ENCODE data around the gene GPBP1. TPM values are rescaled to one million over a fixed set of nuclear protein-coding genes. Genes with fewer than 3 reads are reported as not detected.
"Not testable (repeated sequence)": the region's sequence is repeated elsewhere in the genome, so short reads cannot be mapped to it uniquely, and the experiment has no call there.

Gene GPBP1, protein sequence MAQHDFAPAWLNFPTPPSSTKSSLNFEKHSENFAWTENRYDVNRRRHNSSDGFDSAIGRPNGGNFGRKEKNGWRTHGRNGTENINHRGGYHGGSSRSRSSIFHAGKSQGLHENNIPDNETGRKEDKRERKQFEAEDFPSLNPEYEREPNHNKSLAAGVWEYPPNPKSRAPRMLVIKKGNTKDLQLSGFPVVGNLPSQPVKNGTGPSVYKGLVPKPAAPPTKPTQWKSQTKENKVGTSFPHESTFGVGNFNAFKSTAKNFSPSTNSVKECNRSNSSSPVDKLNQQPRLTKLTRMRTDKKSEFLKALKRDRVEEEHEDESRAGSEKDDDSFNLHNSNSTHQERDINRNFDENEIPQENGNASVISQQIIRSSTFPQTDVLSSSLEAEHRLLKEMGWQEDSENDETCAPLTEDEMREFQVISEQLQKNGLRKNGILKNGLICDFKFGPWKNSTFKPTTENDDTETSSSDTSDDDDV
- total RNA-seq = 10 to 100 TPM; 51.3 to 63.2 TPM
- long read RNA-seq, full-length matches to known transcripts = 45 of 78 reads
- long read RNA-seq, partial matches to known transcripts = 6 of 78 reads
- long read RNA-seq, other reads (novel, unspliced or antisense) = 27 of 78 reads

DNA sequence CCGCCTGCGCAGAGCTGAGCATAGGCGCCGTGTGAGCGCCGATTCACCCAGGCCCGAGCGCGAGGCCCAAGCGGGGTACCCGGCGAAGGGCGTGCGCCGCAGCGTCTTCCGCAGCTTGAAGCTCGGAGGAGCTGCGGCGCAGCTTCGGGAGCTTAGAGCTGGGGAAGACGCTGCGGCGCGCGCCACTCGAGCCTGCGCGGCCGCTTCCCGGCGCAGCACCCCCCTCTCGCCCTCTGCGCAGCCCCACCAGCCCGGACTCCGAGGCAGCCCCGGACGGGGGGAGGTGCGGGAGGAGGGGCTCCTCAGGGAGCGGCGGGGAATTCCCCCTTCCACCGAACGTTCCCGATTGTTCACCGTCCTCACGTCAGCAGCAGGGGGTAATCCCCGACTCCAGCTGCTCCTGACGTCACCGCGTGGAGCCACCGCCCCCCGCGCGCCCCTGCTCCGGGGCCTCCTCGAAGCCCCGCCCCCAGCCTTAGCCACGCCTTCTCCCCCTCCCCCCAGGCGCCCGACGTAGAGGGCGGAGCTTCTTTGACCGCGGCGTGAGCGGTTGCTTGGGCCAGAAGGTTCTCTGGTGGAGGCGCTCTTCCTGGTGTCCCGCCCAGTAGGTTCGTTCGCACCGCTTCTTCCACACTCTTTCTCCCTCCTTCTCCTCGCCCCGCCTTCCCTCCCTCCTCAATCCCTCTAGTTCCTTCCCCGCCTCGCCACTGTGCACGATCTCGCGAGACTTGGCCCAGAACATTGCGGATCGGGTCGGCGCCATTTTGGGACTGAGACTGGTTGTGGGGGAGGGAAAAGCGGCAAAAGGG is at the start of gene GPBP1:
TSS of gene GPBP1 (plus strand) at position 741 of the 809 bp plus-strand sequence. CDS start 40,072 bp downstream, outside the sequence.
- peak; percentile 82 for ATAC-seq
- intact Hi-C loops (cut with DNase I, micrococcal nuclease) = no loop called here
- peak; percentile 99 for DNase-seq

DNA sequence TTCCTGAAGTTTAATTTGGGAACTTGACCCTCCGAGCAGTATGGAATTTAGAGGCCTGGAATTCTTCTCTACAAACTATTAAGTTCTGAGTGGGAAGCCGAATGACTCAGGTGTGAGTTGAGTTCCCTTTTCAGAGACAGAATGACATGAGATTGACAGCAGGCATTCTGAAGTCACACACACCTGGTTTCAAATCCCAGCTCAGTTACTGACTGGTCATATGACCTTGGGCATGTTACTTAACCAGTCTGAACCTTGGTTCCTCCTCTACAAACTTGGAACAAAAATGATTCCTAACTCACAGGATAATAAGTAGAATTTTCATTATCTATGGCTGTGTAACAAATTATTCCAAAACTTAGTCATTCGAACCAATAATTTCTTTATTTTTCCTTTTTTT is 45.5 kb upstream of the GPBP1 start:
- intact Hi-C loops (cut with DNase I, micrococcal nuclease) = no loop called here
- no peak for ATAC-seq
- DNase-seq = no peak

DNA sequence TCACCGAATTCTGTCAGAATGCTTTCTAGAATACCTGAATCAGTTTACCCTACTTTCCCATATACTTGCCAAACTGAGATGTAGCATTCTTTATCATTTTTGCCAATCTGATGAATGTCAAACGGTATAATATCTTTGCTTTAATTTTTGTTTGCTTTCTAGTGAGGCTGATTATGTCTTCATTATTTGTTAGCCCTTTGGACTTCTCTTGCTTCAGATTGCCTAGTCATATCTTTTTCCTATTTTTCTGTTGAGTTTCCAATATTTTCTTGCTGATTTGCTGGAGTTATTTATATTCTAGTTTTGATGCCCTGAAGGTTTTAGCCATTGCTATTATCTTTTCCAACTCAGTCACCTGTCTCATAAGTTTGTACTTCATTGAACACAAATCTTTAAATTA is 40.3 kb upstream of the GPBP1 start:
- DNase-seq (no peak), ATAC-seq (no peak)
- intact Hi-C loops (cut with DNase I, micrococcal nuclease) = no loop called here

DNA sequence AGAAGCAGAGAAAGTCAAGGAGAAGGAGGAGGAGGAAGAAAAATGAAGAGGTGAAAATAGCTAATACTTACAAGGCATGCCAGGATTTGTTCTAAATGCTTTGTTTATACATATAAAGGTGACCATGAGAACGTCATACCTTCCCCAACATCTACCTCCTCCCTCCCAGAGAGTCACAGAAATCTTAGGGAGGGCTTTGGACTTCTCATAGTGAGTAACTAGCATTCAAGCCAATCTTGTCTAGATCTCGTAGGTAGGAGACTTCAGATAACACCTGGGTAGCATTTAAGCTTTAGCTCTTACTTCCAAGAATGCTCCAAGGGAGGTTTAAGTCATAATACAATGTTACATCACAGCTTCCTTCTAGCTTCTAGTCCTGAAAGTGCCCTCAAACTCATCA is 36.5 kb upstream of the GPBP1 start:
- DNase-seq (no peak), ATAC-seq (peak; percentile 30)
- intact Hi-C loops (cut with DNase I, micrococcal nuclease) = no loop called here

DNA sequence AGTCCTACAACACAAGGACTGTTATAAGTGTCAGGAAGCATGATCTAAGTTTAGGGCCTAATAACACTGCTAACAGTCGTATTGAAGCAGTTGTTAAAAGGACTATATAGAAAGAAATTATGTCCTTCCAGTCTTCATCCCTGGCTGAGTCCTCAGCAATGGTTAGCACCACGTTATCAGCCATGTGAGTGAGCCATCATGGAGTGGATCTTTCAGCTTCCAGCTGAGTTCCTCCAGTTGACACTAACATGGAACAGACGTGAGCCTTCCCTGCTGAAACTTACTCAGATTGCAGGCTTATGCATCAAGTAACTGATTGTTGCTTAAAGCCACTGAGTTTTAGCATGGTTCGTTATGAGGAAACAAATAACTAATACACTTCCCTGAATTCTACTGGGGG is 21.5 kb upstream of the GPBP1 start:
- intact Hi-C loops (cut with DNase I, micrococcal nuclease) = no loop called here
- DNase-seq = no peak
- no peak for ATAC-seq

DNA sequence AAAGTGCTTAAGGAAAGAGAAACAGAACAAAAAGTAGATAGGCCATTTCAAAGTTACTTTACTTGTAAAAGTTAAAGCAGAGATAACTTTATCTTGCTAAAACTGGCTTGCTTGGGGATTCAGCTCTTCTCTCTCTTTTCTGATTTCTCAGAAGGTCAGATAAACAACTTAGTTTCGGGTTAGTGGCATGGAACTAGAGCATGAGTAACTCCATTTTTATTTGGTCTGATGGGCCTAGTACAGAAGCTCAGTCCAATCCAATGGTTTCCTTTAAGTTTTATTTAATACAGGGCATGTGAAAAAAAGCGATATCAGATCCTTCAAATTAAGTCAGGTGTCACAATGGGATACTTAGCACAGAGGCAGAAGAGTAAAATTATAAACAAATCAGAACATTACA is 18.8 kb upstream of the GPBP1 start:
- no peak for DNase-seq
- ATAC-seq = no peak
- intact Hi-C loops (cut with DNase I, micrococcal nuclease) = no loop called here

DNA sequence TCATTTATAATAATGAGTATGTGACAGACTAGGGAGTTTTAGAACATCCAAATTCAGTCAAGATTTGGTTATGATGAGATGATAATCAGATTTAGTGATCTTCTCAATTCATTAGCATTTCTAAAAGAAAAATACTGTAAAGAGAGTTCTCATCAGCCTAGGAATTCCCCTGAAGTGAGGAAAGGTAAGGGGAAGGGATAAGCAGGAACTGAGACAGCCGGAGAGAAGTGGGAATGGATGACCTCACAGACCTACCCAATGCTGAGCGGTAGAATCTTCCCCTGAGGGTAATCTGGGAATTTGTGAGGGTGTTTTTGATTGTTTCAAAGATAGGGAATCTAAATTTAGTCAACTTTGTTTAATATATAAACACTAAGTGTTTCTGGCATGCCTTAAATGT is 16.7 kb upstream of the GPBP1 start:
- DNase-seq (no peak), ATAC-seq (no peak)
- intact Hi-C loops (cut with DNase I, micrococcal nuclease) = no loop called here

DNA sequence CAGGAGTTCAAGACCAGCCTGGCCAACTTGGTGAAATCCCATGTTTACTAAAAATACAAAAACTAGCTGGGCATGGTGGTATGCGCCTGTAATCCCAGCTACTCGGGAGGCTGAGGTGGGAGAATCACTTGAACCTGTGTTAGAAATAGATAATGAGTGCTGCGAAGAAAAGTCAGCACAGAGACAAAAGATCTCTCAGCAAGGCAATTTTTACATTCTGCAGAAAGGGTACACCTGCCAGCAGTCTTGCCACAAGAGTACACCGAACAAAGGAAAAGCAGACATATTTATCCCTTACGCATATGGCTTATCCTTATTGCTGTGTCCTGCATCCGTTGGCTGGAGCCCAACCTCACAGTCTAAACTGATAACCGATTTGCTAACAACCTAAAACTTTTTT is 16.2 kb upstream of the GPBP1 start:
- intact Hi-C loops (cut with DNase I, micrococcal nuclease) = no loop called here
- DNase-seq (no peak), ATAC-seq (no peak)

DNA sequence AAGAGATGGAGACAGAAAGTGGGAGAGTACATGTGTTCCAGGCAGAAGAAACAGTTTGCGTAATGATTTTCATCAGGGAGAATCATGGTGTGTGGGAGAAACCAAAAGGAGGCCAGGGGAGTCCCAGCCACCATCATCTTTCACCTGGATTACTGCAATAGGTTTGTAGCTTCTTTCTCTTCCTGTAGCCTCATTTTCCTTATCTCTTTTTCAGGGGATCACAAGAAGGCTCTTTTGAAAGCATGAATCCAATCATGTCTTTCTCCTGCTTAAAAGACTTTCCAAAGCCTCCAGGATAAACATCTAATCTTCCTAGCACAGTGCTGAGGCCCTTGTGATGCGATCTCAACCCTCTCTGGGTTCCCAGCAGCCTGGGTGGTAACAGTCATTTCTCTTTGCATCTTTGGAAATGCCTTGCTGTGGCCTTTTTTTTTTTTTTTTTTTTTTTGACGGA is 10.3 kb upstream of the GPBP1 start:
- intact Hi-C loops (cut with DNase I, micrococcal nuclease) = no loop called here
- DNase-seq (no peak), ATAC-seq (no peak)

DNA sequence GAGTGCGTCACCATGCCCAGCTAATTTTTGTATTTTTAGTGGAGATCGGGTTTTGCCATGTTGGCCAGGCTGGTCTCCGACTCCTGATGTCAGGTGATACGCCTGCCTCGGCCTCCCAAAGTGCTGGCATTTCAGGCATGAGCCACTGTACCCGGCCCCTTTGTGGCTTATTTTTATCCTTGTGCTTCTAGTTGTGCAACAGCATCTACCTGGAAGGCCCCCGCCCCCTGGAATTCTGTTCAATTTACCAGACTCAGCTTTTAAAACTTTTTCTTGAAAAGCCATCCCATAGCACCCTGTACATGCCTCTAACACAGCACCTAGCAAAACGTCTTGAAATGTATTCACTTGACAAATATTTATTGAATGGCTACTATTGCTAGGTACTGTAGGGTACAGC is 9.7 kb upstream of the GPBP1 start:
- DNase-seq (no peak), ATAC-seq (no peak)
- intact Hi-C loops (cut with DNase I, micrococcal nuclease) = no loop called here

DNA sequence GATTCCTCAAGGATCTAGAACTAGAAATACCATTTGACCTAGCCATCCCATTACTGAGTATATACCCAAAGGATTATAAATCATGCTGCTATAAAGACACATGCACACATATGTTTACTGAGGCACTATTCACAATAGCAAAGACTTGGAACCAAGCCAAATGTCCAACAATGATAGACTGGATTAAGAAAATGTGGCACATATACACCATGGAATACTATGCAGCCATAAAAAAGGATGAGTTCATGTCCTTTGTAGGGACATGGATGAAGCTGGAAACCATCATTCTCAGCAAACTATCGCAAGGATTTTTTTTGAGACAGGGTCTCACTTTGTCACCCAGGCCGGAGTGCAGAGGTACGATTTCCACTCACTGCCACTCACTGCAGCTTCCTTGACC is 8.7 kb upstream of the GPBP1 start:
- intact Hi-C loops (cut with DNase I, micrococcal nuclease); DNase-seq; ATAC-seq: not testable (repeated sequence)

DNA sequence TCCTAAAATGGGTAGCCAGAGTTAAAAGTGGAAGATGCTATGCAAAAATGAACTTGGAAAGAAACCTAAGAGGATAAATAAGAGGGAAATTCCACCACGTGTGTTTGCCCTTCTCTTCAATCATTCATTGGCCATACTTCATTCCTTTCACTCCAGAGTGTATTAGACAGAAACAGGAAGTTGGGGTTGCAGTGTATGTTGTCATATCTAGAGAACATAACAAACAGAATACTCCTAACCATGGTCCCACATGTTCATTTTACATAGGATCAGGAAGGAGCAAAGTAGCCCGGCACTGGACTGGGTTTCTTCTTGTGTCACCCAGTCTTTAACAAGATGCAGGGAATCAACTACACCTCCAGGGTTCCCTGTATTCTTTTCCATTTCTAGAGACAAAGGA is 7.6 kb upstream of the GPBP1 start:
- DNase-seq (no peak), ATAC-seq (no peak)
- intact Hi-C loops (cut with DNase I, micrococcal nuclease) = no loop called here

DNA sequence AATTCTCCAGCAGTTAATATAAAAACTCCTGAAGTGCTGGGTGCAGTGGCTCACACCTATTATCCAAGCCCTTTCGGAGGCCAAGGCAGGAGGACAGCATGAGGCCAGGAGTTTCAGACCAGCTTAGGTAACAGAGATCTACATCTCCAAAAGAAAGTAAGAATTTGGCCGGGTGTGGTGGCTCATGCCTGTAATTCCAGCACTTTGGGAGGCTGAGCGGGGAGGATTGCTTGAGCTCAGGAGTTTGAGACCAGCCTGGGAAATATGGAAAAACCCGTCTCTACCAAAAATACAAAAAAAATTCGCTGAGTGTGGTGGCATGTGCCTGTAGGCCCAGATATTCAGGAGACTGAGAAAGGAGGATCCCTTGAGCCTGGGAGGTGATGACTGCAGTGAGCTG is 6.7 kb upstream of the GPBP1 start:
- ATAC-seq = no peak
- intact Hi-C loops (cut with DNase I, micrococcal nuclease) = no loop called here
- DNase-seq = no peak

DNA sequence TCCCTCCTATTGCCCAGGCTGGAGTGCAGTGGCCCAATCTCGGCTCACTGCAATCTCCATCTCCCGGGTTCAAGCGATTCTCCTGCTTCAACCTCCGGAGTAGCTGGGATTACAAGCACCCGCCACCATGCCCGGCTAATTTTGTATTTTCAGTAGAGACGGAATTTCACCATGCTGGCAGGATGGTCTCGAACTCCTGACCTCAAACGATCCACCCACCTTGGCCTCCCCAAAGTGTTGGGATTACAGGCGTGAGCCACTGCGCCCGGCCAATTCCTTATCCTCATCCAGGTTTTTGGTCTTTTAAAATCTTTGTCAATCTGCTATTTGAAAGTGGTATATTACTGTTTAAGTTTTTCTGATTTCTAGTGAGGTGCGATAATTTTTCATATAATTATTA is 3.7 kb upstream of the GPBP1 start:
- intact Hi-C loops (cut with DNase I, micrococcal nuclease); DNase-seq; ATAC-seq: not testable (repeated sequence)

DNA sequence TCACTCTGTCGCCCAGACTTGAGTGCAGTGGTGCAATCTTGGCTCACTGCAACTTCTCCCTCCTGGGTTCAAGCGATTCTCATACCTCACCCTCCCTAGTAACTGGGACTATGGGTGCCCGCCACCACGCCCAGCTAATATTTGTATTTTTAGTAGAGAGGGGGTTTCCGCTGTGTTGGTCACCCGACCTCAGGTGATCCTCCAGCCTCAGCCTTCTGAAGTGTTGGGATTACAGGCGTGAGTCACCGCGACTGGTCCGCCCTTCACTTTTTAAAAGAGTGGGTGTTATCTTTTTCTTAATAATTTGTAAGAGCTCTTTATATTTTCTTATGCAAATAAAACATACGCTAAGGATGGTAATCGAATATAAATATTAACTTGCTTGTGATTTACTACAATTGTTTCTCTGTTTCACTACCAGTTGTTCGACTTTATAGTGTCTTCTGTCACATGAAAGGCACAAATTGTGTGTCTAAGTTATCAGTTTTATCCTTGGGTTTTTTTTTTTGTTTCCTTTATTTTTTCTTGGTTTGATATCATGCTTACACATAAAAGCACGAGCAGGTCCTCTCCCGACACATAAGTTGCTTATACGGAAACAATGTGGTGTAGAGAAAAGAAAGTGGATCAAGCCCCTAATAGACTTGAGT is 1.9 kb upstream of the GPBP1 start:
- DNase-seq (peak; percentile 31 to 38), ATAC-seq (no peak)
- intact Hi-C loops (cut with DNase I, micrococcal nuclease) = no loop called here

DNA sequence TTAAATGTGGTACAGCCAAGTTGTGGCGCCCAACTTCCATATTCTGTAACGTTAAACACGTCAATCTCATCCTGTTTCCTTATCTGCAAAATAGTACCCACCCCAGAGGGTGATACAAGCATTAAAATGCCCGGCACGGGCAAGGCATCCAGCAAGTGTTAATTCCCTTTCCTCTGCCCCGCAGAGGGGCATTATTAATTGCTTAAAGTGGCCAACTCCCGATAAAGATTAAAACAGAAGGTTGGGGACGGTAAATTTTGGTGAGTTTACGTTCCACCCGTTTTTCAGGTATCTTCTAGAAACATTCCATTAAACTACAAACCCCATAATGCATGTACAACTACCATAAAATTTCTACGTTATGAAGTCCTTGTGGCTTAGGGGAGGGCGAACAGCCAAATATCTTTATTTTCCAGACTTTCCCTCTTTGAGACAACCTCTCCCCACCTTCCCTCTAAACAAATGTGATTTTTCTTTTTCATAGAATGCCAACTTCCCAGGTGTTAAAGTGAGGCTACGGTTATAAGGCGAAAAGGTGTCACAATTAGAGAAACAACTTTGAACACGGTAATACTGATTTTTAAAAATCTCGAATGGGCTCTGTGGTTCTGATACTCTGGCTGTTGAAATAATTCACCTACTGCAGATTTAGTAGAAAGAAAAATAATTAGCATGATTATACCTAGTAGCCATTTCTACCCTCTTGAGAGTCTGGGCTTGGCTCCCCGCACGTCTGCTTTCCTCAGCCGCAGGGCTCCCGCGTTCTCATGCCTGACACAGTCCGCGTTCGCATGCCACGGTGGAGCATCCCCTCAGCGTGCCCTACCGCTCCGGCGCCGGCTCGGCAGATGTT is 1.2 kb upstream of the GPBP1 start:
- ATAC-seq = no peak
- intact Hi-C loops (cut with DNase I, micrococcal nuclease) = no loop called here
- DNase-seq = peak in 1 of 2 donors; percentile 32

DNA sequence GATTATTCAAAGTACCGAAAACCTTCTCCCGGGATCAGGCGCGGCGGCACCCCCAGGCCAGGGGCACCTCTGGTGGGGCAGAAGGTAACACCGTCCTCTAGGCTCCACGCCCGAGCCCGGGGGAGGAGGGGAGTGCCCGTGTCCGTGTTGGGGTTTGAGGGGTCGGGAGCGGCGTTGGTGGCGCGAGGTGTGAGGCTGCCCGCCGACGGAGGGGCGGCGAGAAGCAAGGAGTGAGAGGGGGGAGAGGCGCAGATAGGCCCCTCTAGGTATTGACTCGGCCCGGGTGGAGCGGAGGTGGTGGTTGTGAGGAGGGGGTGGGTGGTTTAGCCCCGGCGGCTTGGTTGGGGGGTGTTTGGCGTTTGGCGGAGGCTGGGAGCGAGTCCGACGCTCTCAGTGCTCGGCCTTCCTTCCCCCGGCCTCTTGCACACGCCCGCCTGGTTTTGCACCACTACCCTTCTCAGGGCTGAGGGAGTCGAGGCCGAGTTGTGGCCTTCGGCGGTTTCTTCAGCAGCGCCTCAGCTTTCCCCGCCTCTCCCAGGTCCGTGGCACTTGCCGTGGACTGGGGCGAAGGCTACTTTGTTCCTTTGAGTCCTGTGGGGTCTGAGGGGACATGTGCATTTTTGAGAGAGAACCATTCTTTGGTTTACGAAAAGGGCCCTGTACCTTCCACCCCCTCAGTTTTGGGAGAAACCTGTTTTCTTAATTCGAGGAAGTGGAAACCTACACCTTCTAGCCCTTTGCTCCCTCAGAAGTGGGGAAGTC is 450 bp downstream of the GPBP1 start:
- intact Hi-C loops (cut with DNase I, micrococcal nuclease) = no loop called here
- ATAC-seq (peak; percentile 22), DNase-seq (peak in 1 of 2 donors; percentile 57)
